BLaER1 treated with 17β-estradiol and CSF1 and Interleukin-3, amounts not matched to agents 10 nM and 100 nM (cell line): ENCODE measurements around the gene GALNS.
A peak's percentile ranks its signal among the peaks of the same experiment; 100 is the strongest.

Experiments used
- H3K27ac ChIP-seq, 11 experiments: shearing (Covaris generic); formaldehyde crosslinking; 2 replicates each; pipeline ENCODE4 v1.8.1; 2022
- H3K27me3 ChIP-seq, 11 experiments: shearing (Covaris generic); formaldehyde crosslinking; 2 replicates each; pipeline ENCODE4 v1.8.1; 2022
- H3K36me3 ChIP-seq, 11 experiments: shearing (Covaris generic); formaldehyde crosslinking; 2 replicates each; pipeline ENCODE4 v1.8.1; 2022
- H3K4me1 ChIP-seq, 10 experiments: shearing (Covaris generic); formaldehyde crosslinking; 2 replicates each; pipeline ENCODE4 v1.8.1; 2022
- H3K4me2 ChIP-seq, 11 experiments: shearing (Covaris generic); formaldehyde crosslinking; 2 replicates each; pipeline ENCODE4 v1.8.1; 2022
- H3K4me3 ChIP-seq, 10 experiments: shearing (Covaris generic); formaldehyde crosslinking; 2 replicates each; pipeline ENCODE4 v1.8.1; 2022
- H3K9ac ChIP-seq, 11 experiments: shearing (Covaris generic); formaldehyde crosslinking; 2 replicates each; pipeline ENCODE4 v1.8.1; 2022
- H3K9me3 ChIP-seq, 11 experiments: shearing (Covaris generic); formaldehyde crosslinking; replicated peaks in 1 of 11; 2 replicates each; pipeline ENCODE4 v1.8.1; 2022
- H4K20me1 ChIP-seq, 11 experiments: shearing (Covaris generic); formaldehyde crosslinking; 2 replicates each; pipeline ENCODE4 v1.8.1; 2022
- Cebpa-rat ChIP-seq, 11 experiments: shearing (Covaris generic); IDR thresholded peaks; 2 replicates each; pipeline ENCODE4 v1.8.1; 2022

The GALNS gene

GRCh38 chr16:88863426-88863825 is 6.7 kb upstream of the GALNS start:
- Histone ChIP-seq H3K9me3 (no peaks in the 10 kb centered on the region), H3K4me2 (peak overlapping the region in 8 of 11 experiments; percentile 23 to 64 (median 52); a peak in 12 of 22 replicates), H3K9ac (peak overlapping the region in 6 of 11 experiments; percentile 3 to 56 (median 28); a peak in 8 of 22 replicates), H3K27me3 (peaks cover 0 to 5% (median 0%) of the 10 kb centered on the region in 11 experiments; a peak in 1 of 22 replicates), H4K20me1 (peaks cover 0 to 64% (median 7%) of the 10 kb centered on the region in 11 experiments; a peak in 12 of 22 replicates), H3K4me3 (no peak overlapping the region), H3K36me3 (peaks cover 25 to 46% (median 36%) of the 10 kb centered on the region in 11 experiments), H3K27ac (peak overlapping the region in 4 of 11 experiments; percentile 21 to 97 (median 52); a peak in 6 of 22 replicates), H3K4me1 (peaks cover 25 to 89% (median 80%) of the 10 kb centered on the region in 10 experiments)
- no peak for TF ChIP-seq Cebpa-rat (IDR thresholded peaks at IDR 0.05)

- H3K27ac ChIP-seq: peak overlapping the region in 3 of 11 experiments; percentile 47 to 98 (median 97); a peak in 6 of 22 replicates
Measured at GRCh38 chr16:88862968-88863367, 6.2 kb upstream of the GALNS start.

GRCh38 chr16:88861359-88861758 is 4.6 kb upstream of the GALNS start:
- peaks cover 31 to 77% (median 72%) of the 10 kb centered on the region in 10 experiments for H3K4me1 ChIP-seq
- H3K27ac ChIP-seq: peak overlapping the region in 7 of 11 experiments; percentile 90 to 98 (median 94); a peak in 14 of 22 replicates
- TF ChIP-seq Cebpa-rat (IDR thresholded peaks at IDR 0.05): no peak
- no peak overlapping the region for H3K4me3 ChIP-seq
- peak overlapping the region in 8 of 11 experiments; percentile 2 to 99 (median 94); a peak in 13 of 22 replicates for H3K9ac ChIP-seq
- no peaks in the 10 kb centered on the region for H3K27me3 ChIP-seq
- H3K9me3 ChIP-seq: no peaks in the 10 kb centered on the region
- H4K20me1 ChIP-seq: peaks cover 0 to 70% (median 7%) of the 10 kb centered on the region in 11 experiments; a peak in 12 of 22 replicates
- H3K36me3 ChIP-seq: peaks cover 25 to 49% (median 36%) of the 10 kb centered on the region in 11 experiments
- peak overlapping the region in 10 of 11 experiments; percentile 87 to 99 (median 92); a peak in 18 of 22 replicates for H3K4me2 ChIP-seq

More at GRCh38 chr16:88862968-88863367, 6.2 kb upstream of the GALNS start:
- Histone ChIP-seq H3K4me2 (peak overlapping the region in 2 of 11 experiments; percentile 52 to 57; a peak in 2 of 22 replicates), H3K4me1 (peaks cover 29 to 89% (median 84%) of the 10 kb centered on the region in 10 experiments), H3K9me3 (no peaks in the 10 kb centered on the region), H3K4me3 (no peak overlapping the region), H3K36me3 (peaks cover 25 to 49% (median 36%) of the 10 kb centered on the region in 11 experiments), H4K20me1 (peaks cover 0 to 68% (median 10%) of the 10 kb centered on the region in 11 experiments; a peak in 12 of 22 replicates), H3K27me3 (0 out of 22 replicates have a peak, but pooled peaks cover 0 to under 1% (median 0%) of the 10 kb centered on the region in 11 experiments), H3K9ac (peak overlapping the region in 3 of 11 experiments; percentile 31 to 56 (median 46); a peak in 3 of 22 replicates)
- TF ChIP-seq Cebpa-rat (IDR thresholded peaks at IDR 0.05): no peak

- Histone ChIP-seq H3K9ac (peak overlapping the region; percentile 57 to 99 (median 92); a peak in 21 of 22 replicates), H3K36me3 (peaks cover 25 to 52% (median 36%) of the 10 kb centered on the region in 11 experiments), H3K4me1 (peaks cover 48 to 84% (median 79%) of the 10 kb centered on the region in 10 experiments), H3K4me2 (peak overlapping the region; percentile 87 to 99 (median 91)), H3K9me3 (no peaks in the 10 kb centered on the region), H3K27ac (peak overlapping the region in 10 of 11 experiments; percentile 9 to 98 (median 92); a peak in 21 of 22 replicates), H4K20me1 (peaks cover 17 to 73% (median 21%) of the 10 kb centered on the region in 11 experiments; a peak in 21 of 22 replicates), H3K27me3 (no peaks in the 10 kb centered on the region), H3K4me3 (peak overlapping the region in 9 of 10 experiments; percentile 5 to 98 (median 87); a peak in 16 of 20 replicates)
- TF ChIP-seq Cebpa-rat (IDR thresholded peaks at IDR 0.05): peak in 8 of 11 experiments; percentile 35 to 99 (median 78); a peak in 14 of 22 replicates
Measured at GRCh38 chr16:88859381-88860091, 2.8 kb upstream of the GALNS start.

- H4K20me1 ChIP-seq: peaks cover 29 to 84% (median 34%) of the 10 kb centered on the region in 11 experiments; a peak in 21 of 22 replicates
- no peaks in the 10 kb centered on the region for H3K9me3 ChIP-seq
- H3K4me2 ChIP-seq: peak overlapping the region; percentile 87 to 99 (median 91)
- peak overlapping the region in 10 of 11 experiments; percentile 80 to 98 (median 92); a peak in 21 of 22 replicates for H3K27ac ChIP-seq
- peak overlapping the region; percentile 84 to 99 (median 92) for H3K9ac ChIP-seq
- peak overlapping the region; percentile 82 to 100 (median 92) for H3K4me3 ChIP-seq
- no peaks in the 10 kb centered on the region for H3K27me3 ChIP-seq
- peaks cover 65 to 82% (median 75%) of the 10 kb centered on the region in 10 experiments for H3K4me1 ChIP-seq
- H3K36me3 ChIP-seq: peaks cover 22 to 60% (median 38%) of the 10 kb centered on the region in 11 experiments
- TF ChIP-seq Cebpa-rat (IDR thresholded peaks at IDR 0.05): no peak
Measured at GRCh38 chr16:88857728-88858339, 1.1 kb upstream of the GALNS start.

- Histone ChIP-seq H3K27ac (peak overlapping the region in 10 of 11 experiments; percentile 80 to 98 (median 92); a peak in 20 of 22 replicates), H3K4me2 (peak overlapping the region; percentile 86 to 100 (median 98)), H3K9ac (peak overlapping the region; percentile 84 to 99 (median 92)), H3K27me3 (no peaks in the 10 kb centered on the region), H3K9me3 (no peaks in the 10 kb centered on the region), H4K20me1 (peaks cover 37 to 84% (median 50%) of the 10 kb centered on the region in 11 experiments; a peak in 21 of 22 replicates), H3K36me3 (peaks cover 7 to 60% (median 29%) of the 10 kb centered on the region in 11 experiments; a peak in 21 of 22 replicates), H3K4me3 (peak overlapping the region; percentile 82 to 100 (median 92)), H3K4me1 (peaks cover 57 to 81% (median 70%) of the 10 kb centered on the region in 10 experiments)
- no peak for TF ChIP-seq Cebpa-rat (IDR thresholded peaks at IDR 0.05)
Measured at GRCh38 chr16:88856122-88856827, 472 bp downstream of the GALNS start.

- H3K4me1 ChIP-seq: peaks cover 52 to 81% (median 66%) of the 10 kb centered on the region in 10 experiments
- no peaks in the 10 kb centered on the region for H3K9me3 ChIP-seq
- no peaks in the 10 kb centered on the region for H3K27me3 ChIP-seq
- H3K36me3 ChIP-seq: peaks cover 3 to 60% (median 29%) of the 10 kb centered on the region in 11 experiments; a peak in 20 of 22 replicates
- H3K9ac ChIP-seq: peak overlapping the region; percentile 61 to 82 (median 74); a peak in 21 of 22 replicates
- H3K27ac ChIP-seq: peak overlapping the region in 10 of 11 experiments; percentile 43 to 76 (median 62); a peak in 14 of 22 replicates
- H3K4me3 ChIP-seq: peak overlapping the region; percentile 50 to 100 (median 90)
- peak overlapping the region; percentile 86 to 100 (median 98) for H3K4me2 ChIP-seq
- no peak for TF ChIP-seq Cebpa-rat (IDR thresholded peaks at IDR 0.05)
- H4K20me1 ChIP-seq: peaks cover 42 to 84% (median 54%) of the 10 kb centered on the region in 11 experiments; a peak in 21 of 22 replicates
Measured at GRCh38 chr16:88855736-88856121, 1.0 kb downstream of the GALNS start.
